HG03442 (cell line): ENCODE results near the gene RPL14.
A peak's percentile ranks its signal among the peaks of the same experiment; 100 is the strongest.
"Not testable (repeated sequence)": the region's sequence is repeated elsewhere in the genome, so short reads cannot be mapped to it uniquely, and the experiment has no call there.

Experiments
- ATAC-seq: cut with Tn5 transposase; IDR thresholded peaks from one replicate; pipeline ENCODE4 v1.9.1; 2021; ENCODE audit warnings: mild to moderate bottlenecking, moderate library complexity; ENCODE audit not compliant: unreplicated experiment

The RPL14 gene

DNA sequence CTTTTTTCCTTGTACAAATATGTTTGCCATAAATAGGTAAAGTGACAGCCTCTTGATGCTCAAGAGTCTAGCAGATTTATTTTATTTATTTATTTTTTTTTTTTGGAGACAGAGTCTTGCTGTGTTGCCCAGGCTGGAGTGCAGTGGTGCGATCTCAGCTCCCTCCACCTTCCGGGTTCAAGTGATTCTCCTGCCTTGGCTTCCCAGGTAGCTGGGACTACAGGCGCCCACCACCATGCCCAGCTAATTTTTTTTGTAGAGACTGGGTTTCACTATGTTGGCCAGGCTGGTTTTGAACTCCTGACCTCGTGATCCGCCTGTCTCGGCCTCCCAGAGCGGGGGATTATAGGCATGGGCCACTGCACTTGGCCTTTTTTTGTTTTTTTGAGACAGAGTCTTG, 5.7 kb downstream of the RPL14 start:
- not testable (repeated sequence) for ATAC-seq

DNA sequence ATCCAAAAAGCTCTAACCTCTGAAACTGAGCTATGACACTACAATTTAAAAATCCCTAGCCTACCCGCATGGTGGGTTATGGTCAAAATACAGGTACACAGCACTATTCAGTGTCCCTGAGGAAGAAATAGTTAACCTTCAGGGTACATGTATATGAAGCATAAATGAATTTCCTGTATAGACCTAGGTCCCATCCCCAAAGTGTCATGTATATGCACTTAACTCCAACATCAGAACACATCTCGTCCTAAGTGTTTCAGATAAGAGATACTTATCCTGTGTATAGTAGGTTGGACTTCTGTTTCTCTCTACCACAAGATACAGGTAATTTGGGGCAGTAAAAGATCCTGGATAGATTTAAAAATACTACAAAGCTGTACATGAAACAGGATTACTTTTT, 6.4 kb downstream of the RPL14 start:
- ATAC-seq: no peak

DNA sequence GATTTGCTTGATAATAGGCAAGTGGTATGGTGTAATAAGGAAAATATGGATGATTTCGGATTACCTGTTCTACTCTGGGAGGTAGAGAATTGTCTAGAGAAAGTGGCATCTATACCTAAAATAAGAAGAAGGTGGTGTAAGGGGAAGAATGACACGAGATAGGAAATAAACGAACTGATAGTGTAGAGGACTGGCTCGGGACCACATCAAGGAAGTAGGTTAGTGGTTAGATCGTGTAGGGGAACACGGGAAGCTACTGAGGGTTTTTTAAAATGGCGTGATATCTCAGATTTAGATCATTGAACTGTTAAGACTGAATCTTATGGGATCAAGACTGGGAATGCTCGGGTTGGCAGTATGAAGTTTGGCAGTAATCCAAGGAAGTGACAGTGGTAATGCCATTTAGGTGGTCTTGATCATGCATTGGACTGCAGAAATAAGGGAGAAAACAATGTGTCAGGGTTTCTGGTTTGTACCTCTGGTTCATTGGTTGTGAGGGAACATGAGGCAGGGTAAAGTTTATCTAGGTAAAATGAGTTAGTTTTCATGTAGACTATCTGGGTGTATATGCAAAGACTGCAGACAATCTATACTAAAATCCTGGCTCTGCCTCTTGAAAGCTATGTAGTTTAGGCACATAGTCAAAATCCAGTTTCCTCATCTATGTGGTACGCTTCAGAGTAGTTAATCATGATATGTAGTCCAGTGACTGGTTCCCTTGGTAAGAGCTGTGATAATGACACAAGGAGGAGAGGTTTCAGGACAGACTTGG, 7.4 kb downstream of the RPL14 start:
- ATAC-seq: no peak

- no peak for ATAC-seq
Observed at GRCh38 chr3:40465111-40465407, 7.9 kb downstream of the RPL14 start.

- no peak for ATAC-seq
Observed at GRCh38 chr3:40465456-40465855, 8.3 kb downstream of the RPL14 start.

DNA sequence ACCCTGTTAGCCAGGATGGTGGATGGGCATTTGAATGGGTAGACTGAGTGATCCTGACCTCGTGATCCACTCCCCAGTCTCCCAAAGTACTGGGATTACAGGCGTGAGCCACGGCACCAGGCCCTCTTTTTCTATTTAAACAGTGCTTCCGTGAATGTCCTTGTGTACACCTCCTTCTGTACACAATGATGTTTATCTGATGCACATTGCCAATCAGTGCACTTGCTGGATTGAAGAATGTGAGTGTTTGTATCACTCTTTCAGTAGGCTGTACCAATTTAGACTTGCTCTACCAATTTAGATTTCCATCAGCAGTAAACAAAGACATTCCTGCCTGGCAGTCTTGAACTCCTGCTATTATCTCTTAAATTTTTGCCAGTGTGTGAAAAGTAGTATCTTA, 10.9 kb downstream of the RPL14 start:
- ATAC-seq: no peak

DNA sequence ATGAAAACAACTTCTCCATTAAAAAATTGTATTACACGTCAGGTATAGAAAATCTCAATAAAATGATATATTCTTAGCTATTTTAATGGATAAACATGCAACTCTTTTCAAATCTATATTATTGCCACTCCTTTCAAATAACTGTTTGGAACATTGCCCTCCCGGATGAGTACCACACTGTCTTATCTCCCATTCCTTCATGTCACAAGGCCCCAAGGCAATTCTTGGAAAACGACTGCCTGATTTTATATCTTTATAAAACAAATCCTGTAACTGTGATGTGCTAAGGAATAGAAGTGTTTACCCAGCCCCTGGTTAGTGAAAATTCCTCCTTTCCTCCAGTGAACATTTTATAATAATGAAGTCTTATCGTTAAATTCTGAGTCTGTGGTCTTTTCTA, 13.6 kb downstream of the RPL14 start:
- no peak for ATAC-seq

DNA sequence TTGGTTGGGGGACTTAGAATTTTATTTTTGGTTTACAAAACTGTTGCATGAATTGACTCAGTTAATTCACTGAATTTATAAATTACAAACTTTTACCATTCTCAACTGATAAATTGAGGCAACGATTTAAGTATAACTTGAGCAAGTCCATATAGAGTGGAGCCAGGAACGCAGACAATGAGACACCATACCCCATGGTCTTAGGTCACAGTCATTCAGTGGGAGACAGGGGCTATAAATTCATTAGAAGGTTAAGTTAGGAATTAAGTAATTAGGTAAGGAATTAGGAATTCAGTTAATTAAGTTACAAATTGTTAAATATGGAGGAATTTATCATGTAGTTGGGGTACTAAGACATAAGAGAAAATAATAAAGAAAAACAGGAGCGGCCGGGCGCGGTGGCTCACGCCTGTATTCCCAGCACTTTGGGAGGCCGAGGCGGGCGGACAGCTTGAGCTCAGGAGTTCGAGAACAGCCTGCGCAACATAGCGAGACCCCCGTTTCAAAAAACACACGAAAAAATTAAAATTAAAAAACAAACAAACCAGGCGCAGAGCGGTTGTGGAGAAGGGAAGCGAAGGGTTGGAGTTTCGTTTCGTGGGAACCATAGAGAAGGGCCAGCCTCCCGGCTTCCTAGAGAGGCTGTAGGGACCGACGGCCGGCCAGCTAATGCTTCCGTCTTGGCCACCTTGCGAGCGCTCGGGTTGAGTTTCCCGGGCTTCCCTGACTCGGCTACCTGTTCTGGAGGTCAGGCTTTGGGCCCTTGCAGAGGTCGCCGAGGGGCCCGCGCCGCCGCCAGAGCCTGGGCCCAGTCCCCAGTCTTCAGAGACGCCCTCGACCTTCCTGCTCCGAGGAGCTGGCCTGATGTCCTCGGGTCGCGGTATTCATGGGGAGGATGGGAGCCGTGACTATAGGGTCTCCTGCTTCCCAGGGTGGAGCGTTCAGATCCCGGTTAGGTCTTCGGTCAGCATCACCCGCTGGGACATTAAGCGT, 19.6 kb downstream of the RPL14 start, which contains the start of gene ZNF619:
Gene ZNF619, plus strand, starts transcription at position 645 of the 993 bp plus-strand sequence. CDS start 858 bp downstream, outside the sequence.
- ATAC-seq: peak; percentile 86

- no peak for ATAC-seq
Observed at GRCh38 chr3:40477666-40478065, 20.5 kb downstream of the RPL14 start.

- no peak for ATAC-seq
Observed at GRCh38 chr3:40487172-40487571, 30.0 kb downstream of the RPL14 start.

- no peak for ATAC-seq
Observed at GRCh38 chr3:40490916-40491315, 33.8 kb downstream of the RPL14 start.

DNA sequence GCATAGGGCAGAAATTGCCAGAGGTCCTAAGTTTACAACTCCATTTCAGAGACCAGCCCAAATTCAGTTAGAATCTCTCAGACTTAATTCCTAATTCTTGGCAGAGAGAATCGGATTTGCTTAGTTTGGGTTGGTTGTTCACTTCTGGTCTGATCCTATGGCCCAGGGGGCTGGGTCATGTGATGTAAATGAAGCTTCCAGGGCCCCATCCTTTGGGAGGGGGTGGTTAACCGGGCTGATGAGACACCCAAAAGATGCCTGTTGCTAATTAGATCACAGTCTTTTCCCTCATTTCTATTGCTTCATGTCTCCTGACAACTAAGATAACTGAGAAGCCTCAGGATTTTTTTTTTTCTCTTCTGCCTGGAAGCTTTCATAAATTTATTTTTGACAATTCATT, 37.6 kb downstream of the RPL14 start:
- no peak for ATAC-seq

DNA sequence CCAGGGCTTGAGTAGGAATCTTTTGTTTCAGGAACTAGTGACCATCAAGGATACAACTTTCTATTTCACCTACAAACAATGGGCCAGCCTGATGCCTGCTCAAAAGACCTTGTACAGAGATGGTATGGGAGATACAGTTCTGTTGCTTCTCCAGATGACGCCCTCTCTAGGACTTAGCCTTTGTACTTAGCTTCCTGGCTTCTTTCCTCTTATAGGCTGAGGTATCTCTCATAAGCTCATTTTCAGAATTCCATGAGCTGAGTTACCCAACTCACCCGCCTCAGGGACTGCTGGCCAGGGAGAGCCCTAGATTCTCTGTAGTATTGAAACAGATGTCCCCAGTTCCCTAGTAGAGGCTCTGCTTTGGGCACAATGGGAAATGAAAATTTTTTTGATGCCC, 40.1 kb downstream of the RPL14 start:
- no peak for ATAC-seq

- no peak for ATAC-seq
Observed at GRCh38 chr3:40499952-40500351, 42.8 kb downstream of the RPL14 start.

- ATAC-seq: no peak
Observed at GRCh38 chr3:40502034-40502433, 44.9 kb downstream of the RPL14 start.

- no peak for ATAC-seq
Observed at GRCh38 chr3:40504636-40505430, 47.7 kb downstream of the RPL14 start.

- ATAC-seq: peak; percentile 77
Observed at GRCh38 chr3:40505599-40506462, 48.7 kb downstream of the RPL14 start, which contains the start of gene ZNF620. Gene ZNF620, plus strand, starts transcription at chr3:40506039. Its CDS starts 314 bp downstream, at chr3:40506353.

GRCh38 chr3:40511031-40511718, 54.0 kb downstream of the RPL14 start:
- ATAC-seq: no peak

- ATAC-seq: no peak
Observed at GRCh38 chr3:40516201-40516600, 59.1 kb downstream of the RPL14 start.
